Measurements from ENCODE around the gene NTSR2. TPM values are rescaled to one million over a fixed set of nuclear protein-coding genes. Genes with fewer than 3 reads are reported as not detected.

NTSR2 gene
- total RNA-seq, 1 donor from 2014 or later: not detected

DNA sequence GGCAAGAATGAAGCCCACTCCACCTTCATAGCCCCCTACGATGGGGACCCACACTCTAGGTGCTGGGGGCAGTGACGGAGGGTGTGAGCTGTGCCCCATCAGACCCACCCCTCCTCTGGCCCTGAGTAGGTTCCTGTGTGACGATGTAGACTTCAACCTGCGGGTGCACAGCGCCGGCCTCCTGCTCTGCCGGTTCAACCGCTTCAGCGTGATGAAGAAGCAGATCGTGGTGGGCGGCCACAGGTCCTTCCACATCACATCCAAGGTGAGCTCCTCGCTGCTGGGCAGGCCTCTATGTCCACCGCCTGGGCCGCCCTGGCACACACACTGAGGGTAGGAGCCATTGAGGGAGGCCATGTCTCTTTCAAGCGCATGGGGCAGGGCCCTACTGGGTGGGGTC is 34.9 kb downstream of the NTSR2 start:
- intact Hi-C loops (cut with DNase I): no loop called here
- Histone ChIP-seq H3K27me3 (no peaks in the 10 kb centered on the region), H3K27ac (no peak overlapping the region), H3K9me3 (no peaks in the 10 kb centered on the region), H3K4me1 (no peaks in the 10 kb centered on the region), H3K4me3 (no peak overlapping the region), H3K36me3 (peaks cover 0 to 48% of the 10 kb centered on the region in 2 donors)
- DNase-seq (ENCODE audit: extremely low spot score in 2 of 2): no peak
- TF ChIP-seq POLR2A (IDR thresholded peaks at IDR 0.05): no peak
- TF ChIP-seq, protein P1, sequence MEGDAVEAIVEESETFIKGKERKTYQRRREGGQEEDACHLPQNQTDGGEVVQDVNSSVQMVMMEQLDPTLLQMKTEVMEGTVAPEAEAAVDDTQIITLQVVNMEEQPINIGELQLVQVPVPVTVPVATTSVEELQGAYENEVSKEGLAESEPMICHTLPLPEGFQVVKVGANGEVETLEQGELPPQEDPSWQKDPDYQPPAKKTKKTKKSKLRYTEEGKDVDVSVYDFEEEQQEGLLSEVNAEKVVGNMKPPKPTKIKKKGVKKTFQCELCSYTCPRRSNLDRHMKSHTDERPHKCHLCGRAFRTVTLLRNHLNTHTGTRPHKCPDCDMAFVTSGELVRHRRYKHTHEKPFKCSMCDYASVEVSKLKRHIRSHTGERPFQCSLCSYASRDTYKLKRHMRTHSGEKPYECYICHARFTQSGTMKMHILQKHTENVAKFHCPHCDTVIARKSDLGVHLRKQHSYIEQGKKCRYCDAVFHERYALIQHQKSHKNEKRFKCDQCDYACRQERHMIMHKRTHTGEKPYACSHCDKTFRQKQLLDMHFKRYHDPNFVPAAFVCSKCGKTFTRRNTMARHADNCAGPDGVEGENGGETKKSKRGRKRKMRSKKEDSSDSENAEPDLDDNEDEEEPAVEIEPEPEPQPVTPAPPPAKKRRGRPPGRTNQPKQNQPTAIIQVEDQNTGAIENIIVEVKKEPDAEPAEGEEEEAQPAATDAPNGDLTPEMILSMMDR (IDR thresholded peaks at IDR 0.05): no peak
- TF ChIP-seq POLR2AphosphoS5 (IDR thresholded peaks at IDR 0.05; ENCODE audit: insufficient read depth in 1 of 2, low read depth in 1 of 2): no peak

DNA sequence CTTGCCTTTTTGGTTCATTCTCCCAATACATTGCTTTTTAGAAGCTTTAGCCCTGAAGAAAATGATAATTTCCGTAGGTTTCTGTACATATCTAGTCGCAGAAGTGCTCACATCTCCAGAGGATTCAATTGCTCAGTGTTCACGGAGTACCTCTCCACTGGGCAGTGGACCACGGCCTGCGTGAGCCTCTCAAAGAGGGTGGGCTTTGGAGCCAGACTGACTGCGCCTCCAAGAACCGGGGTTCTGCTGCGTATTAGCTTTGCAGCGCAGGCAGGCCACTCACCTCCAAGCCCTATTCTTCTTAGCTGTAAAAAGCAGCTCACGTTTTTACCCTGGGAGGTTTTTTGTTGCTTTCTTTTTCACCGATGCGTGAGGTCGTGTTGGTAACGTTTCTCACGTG is 35.4 kb downstream of the NTSR2 start:
- Histone ChIP-seq H3K27ac (no peak overlapping the region), H3K9me3 (no peaks in the 10 kb centered on the region), H3K4me3 (no peak overlapping the region), H3K36me3 (peaks cover 0 to 46% of the 10 kb centered on the region in 2 donors), H3K4me1 (no peaks in the 10 kb centered on the region), H3K27me3 (no peaks in the 10 kb centered on the region)
- intact Hi-C loops (cut with DNase I): no loop called here
- no peak for TF ChIP-seq POLR2AphosphoS5 (IDR thresholded peaks at IDR 0.05; ENCODE audit: insufficient read depth in 1 of 2, low read depth in 1 of 2)
- TF ChIP-seq POLR2A (IDR thresholded peaks at IDR 0.05): no peak
- TF ChIP-seq, protein P1 (IDR thresholded peaks at IDR 0.05): no peak
- DNase-seq (ENCODE audit: extremely low spot score in 2 of 2): no peak

DNA sequence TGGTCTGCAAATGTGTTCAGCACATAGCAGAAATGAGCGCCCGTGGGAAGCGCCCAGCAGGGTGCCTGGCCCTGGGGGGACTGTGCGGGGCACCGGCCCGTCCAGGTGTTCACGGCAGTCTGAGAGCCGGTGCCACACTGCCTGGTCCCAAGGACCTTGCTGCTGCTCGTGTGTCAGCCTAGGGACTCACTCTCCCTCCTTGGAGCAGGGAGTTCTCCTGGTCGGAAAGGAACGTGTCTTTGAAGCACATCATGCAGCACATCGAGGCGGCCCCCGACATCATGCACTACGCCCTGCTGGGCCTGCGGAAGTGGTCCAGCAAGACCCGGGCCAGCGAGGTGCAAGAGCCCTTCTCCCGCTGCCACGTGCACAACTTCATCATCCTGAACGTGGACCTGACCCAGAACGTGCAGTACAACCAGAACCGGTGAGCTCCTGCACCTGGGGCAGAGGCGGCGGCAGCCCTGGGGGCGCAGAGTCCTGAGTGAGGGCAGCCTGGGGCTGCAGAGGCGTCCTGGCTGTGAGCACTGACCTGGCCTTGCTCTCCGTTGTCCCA is 36.0 kb downstream of the NTSR2 start:
- TF ChIP-seq, protein P1 (IDR thresholded peaks at IDR 0.05): no peak
- TF ChIP-seq POLR2A (IDR thresholded peaks at IDR 0.05) (no peak), POLR2AphosphoS5 (IDR thresholded peaks at IDR 0.05; ENCODE audit: insufficient read depth in 1 of 2, low read depth in 1 of 2) (no peak)
- Histone ChIP-seq H3K27ac (no peak overlapping the region), H3K4me3 (no peak overlapping the region), H3K36me3 (peaks cover 0 to 49% of the 10 kb centered on the region in 2 donors), H3K9me3 (no peaks in the 10 kb centered on the region), H3K4me1 (no peaks in the 10 kb centered on the region), H3K27me3 (no peaks in the 10 kb centered on the region)
- DNase-seq (ENCODE audit: extremely low spot score in 2 of 2): no peak
- intact Hi-C loops (cut with DNase I): no loop called here

DNA sequence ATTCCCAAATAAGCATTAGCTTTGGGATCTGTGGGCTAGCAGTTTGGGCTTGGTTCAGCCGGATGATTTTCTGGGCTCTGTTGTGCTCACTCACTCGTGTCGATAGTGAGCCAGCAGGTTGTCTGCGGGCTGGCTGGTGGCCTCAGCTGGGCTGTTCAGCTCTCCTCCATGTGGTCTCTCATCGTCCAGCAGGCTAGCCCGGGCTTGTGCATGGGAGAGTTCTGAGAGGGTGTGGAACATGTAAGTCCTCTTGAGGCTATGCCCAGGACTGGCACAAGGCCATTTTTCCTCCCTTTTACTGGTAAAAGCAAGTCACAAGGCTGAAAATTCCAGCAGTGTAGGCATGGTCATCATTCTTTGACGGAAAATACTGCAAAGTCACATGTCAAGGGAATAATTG is 38.5 kb downstream of the NTSR2 start:
- no peak overlapping the region for H3K27ac ChIP-seq
- H3K9me3 ChIP-seq: no peaks in the 10 kb centered on the region
- no peak overlapping the region for H3K4me3 ChIP-seq
- no peak for DNase-seq (ENCODE audit: extremely low spot score in 2 of 2)
- peaks cover 0 to 47% of the 10 kb centered on the region in 2 donors for H3K36me3 ChIP-seq
- TF ChIP-seq, protein P1 (IDR thresholded peaks at IDR 0.05): no peak
- no peak for TF ChIP-seq POLR2AphosphoS5 (IDR thresholded peaks at IDR 0.05; ENCODE audit: insufficient read depth in 1 of 2, low read depth in 1 of 2)
- TF ChIP-seq POLR2A (IDR thresholded peaks at IDR 0.05): no peak
- intact Hi-C loops (cut with DNase I): no loop called here
- H3K4me1 ChIP-seq: no peaks in the 10 kb centered on the region
- H3K27me3 ChIP-seq: no peaks in the 10 kb centered on the region

DNA sequence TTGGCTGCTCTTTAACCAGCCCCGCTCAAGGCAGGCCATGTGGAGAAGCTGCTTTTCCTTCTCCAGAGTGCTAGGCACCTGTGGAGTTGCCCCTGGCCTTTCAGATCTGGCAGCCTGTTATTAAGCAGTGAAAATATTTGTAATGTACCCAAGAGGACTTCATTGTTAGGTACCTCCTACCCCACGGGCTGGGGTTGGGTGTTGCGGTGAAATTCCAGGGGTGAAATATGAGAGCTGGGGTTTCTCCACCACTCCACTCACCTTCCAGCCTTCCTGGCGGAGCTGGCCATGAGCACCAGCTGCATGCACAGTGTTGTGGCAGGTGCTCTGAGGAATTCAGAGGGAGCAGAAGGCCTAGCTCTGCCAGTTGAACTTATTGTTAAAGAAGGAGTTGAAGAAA is 39.1 kb downstream of the NTSR2 start:
- H3K4me3 ChIP-seq: no peak overlapping the region
- no peak overlapping the region for H3K27ac ChIP-seq
- intact Hi-C loops (cut with DNase I): no loop called here
- TF ChIP-seq, protein P1 (IDR thresholded peaks at IDR 0.05): no peak
- no peak for TF ChIP-seq POLR2A (IDR thresholded peaks at IDR 0.05)
- no peak for TF ChIP-seq POLR2AphosphoS5 (IDR thresholded peaks at IDR 0.05; ENCODE audit: insufficient read depth in 1 of 2, low read depth in 1 of 2)
- peaks cover 0 to 51% of the 10 kb centered on the region in 2 donors for H3K36me3 ChIP-seq
- DNase-seq (ENCODE audit: extremely low spot score in 2 of 2): no peak
- H3K27me3 ChIP-seq: no peaks in the 10 kb centered on the region
- H3K9me3 ChIP-seq: no peaks in the 10 kb centered on the region
- H3K4me1 ChIP-seq: no peaks in the 10 kb centered on the region
